NCI-H146 treated with DMSO at 0.1 percent for 48 hours (cell line): ENCODE measurements around the gene MYRIP.
"Not testable (repeated sequence)": the region's sequence is repeated elsewhere in the genome, so short reads cannot be mapped to it uniquely, and the experiment has no call there.

ENCODE experiments used
- DNase-seq: peaks from one replicate; lab custom pipeline; 2025; ENCODE audit not compliant: unreplicated experiment; lab: John Stamatoyannopoulos, UW

Gene MYRIP

DNA sequence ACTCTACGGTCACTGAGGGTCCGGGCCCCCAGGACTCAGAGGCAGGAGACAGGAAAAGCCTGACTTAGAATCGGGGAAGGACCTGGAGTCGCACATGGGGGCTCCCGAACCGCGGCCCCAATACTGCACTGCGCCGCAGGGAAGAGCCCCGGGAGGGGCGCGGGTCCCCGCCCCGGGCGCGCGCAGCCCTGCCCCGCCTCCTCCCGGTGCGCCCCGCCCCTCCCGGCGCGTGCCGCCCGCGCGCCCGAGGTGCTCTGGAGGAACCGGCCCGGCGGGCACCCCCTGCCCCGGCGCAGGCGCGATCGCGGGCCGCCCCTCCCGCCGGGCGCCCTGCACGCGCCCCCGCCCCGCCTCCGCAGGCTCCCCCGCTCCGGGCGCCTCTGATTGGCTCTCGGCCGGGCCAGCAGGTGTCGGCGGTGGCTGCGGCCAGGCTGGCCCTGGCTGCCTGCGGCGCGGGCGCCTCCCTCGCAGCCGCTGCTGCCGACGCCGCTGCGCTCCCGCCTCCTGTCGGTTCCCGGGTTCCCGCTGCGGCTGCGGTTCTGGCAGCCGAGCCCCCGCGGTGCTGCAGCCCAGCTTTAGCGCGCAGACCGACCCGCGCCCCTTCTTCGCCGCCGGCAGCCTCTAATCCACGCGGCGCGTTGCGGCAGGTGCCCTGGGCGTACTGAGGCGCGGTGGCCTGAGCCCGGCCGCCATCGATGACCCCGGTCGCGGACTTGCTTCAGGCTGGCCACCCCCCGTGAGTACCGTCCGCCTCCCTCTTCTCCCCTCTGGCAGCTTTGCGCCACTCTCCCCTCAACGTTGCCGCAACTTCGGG lies at the start of gene MYRIP:
Gene MYRIP, plus strand, starts transcription at position 429 of the 814 bp plus-strand sequence. CDS start 91,208 bp downstream, outside the sequence.
- DNase-seq = peak; percentile 25

DNA sequence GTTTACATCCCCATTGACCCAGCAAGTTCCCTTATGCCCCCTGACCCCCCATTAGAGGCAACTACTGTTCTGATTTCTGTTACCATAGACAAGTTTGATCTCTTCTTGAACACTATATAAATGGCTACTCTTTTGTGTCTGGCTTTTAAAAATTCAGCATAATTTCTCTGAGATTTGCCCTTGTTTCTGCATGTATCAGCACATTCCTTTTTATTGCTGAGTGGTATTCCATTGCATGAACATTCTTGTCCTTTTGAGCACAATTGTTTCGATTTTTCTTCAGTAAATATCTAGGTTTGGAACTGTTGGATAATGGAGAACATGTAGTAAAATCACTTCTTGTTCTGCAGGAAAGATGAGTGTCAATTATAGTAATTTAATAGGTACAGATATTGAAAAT lies 49.1 kb upstream of the MYRIP start:
- DNase-seq = no peak

DNA sequence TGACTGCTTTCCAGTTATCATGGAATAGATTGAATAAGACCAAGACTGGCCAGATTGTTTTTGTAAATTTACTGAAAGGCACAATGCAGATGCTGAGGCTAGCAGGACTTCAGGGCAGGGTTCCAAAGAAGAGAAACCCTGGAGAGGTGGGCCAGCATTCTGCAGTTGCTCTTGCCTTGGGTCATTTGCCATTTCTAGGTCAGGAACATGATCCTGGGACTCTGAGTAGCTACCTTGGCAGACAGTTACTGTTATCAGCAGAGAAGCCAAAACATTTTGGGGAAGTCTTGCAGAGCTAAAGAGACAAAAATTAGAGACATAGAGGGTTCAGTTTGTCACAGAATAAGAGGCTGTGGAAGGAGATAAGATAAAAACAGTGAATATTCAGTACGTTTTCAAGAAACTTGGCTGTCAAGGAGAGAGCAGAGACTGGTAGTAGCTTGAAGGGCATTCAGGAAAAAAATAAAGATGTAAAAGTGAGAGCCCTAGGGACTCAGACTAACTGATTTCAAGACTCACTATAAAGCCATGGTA lies 46.8 kb upstream of the MYRIP start:
- no peak for DNase-seq

DNA sequence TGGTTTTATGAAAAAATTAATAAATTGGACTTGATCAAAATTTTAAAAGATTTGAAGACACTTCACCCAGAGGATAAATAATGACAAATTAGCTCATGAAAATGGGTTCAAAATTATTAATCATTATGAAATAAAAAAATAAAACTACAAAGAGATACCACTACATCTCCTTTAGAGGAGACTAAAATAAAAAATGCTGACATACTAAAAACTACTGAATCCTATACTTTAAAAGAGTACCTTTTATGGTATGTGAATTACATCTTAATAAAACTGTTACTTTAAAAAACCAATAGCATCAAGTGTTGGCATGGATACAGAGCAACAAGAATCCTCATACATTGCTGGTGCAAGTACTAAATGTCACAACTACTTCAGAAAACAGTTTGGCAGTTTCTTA lies 46.0 kb upstream of the MYRIP start:
- DNase-seq = no peak

DNA sequence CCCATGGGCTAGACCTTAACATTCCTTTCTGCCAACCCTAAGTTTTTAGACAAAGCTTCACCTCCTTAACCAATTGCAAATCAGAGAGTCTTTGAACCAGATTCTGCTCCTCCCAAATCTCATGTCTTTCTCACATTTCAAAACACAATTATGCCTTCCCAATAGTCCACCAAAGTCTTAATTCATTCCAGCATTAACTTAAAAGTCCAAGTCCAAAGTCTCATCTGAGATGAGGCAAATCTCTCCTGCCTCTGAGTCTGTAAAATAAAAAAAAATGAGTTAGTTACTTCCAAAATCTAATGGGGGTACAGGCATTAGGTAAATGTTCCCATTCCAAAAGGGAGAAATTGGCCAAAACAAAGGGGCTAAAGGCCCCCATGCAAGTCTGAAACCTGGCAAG lies 43.8 kb upstream of the MYRIP start:
- DNase-seq = no peak

DNA sequence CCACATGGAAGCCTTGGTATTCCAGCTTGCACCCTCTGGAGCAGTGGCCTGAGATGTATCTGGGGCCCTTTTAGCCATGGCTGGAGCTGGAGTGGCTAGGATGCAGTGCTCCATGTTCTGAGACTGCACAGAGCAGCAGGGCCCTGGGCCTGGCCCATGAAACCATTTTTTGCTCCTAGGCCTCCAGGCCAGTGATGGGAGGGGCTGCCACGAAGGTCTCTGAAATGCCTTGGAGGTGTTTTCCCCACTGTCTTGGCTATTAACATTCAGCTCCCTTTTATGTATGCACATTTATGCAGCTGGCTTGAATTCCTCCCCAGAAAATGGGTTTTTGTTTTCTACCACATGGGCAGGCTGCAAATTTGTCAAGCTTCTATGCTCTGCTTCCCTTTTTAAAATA lies 43.0 kb upstream of the MYRIP start:
- DNase-seq = no peak

DNA sequence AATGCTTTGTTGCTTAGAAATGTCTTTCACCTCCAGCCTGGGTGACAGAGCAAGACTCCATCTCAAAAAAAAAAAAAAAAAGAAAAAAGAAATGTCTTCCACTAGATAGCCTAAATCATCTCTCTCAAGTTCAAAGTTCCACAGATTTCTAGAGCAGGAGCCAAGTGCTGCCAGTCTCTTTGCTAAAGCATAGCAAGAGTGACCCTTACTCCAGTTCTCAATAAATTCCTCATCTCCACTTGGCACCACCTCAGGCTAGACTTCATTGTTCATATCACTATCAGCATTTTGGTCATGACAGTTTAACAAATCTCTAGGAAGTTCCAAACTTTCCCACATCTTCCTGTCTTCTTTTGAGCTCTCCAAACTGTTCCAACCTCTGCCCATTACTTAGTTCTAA lies 42.5 kb upstream of the MYRIP start:
- DNase-seq = not testable (repeated sequence)

DNA sequence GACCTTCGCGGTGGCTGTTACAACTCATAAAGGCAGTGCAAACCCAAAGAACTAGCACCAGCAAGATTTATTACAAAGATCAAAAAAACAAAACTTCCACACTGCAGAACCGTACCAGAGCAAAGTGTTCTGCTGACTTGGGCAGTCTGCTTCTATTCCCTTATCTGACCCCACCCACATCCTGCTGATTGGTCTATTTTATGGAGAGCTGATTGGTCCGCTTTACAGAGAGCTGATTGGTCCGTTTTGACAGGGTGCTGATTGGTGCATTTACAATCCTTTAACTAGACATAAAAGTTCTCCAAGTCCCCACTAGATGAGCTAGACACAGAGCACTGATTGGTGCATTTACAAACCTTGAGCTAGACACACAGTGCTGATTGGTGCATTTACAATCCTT lies 31.2 kb upstream of the MYRIP start:
- not testable (repeated sequence) for DNase-seq

DNA sequence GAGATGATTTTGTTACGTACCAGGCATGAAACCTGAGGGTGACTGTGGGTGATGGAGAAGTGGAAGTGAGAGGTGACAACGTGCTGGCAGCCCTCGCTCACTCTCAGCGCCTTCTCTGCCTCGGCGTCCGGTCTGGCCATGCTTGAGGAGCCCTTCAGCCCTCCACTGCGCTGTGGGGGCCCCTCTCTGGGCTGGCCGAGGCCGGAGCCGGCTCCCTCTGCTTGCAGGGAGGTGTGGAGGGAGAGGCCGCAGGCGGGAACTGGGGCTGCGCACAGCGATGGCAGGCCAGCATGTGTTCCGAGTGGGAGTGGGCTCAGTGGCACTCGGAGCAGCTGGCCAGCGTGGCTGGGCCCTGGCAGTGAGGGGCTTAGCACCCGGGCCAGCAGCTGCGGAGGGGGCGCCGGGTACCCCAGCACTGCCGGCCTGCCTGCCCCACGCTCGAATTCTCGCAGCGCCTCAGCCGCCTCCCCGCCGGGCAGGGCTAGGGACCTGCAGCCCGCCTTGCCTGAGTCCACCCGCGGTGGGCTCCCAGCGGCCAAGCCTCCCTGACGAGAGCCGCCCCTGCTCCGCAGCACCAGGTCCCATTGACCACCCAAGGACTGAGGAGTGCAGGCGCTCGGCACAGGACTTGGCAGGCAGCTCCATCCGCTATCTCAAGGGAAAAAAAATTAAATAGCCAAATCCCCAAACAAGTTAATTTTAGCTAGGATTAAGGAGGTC lies 29.7 kb upstream of the MYRIP start:
- no peak for DNase-seq

DNA sequence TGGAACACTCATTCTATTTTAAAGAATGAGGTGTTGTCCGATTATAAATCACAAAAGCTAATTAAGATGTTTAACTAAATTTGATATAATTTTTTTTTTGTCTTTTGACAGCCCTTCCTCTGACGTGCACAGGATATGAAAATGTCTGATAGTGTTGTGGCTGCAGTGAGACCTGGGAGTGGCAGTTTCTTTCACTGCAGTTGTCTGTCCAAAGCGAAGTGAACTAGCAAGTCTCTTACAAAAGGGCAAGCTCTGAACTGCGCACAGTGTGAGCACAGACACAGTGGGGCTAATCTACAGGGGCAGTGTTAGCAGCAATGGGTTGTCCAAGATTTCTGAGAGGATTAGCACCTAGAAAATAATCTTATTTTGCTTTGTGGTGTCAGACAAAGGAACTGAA lies 29.1 kb upstream of the MYRIP start:
- no peak for DNase-seq

DNA sequence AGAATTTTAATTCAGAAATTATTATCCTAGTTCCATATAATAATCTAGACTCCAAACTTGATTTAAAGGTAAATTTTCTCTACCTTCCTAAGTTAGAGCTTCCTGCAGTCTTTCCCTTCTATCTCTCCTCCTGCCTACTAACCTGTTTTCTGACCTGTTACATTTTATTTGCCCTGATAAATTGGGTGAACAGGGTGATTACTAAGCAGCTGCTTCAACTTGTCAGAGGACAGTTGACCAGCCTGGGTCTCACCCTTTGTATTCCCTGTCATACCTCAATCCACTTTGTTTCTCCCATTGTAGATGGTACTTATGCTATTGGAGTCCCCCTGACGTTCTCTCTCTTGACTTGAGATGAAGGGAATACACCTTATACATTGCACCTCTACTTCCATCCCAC lies 28.4 kb upstream of the MYRIP start:
- DNase-seq = no peak

DNA sequence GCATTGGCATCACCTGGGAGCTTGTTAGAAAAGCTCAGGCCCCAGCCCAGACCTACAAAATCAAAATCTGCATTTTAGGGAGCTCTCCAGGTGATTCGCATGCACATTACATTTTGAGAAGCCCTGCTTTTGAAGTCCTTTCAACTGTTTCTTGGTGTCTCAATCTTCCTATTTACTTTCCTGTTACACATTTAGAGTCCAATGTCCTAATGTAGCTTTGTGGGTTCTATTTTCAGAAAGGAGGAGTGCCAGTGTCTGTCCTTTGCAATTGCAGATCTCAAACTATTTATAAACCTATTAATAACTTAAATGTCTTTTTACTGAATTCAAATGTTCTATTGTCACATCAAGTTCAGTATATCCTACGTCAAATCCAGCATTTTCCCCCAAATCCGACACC lies 27.8 kb upstream of the MYRIP start:
- no peak for DNase-seq

DNA sequence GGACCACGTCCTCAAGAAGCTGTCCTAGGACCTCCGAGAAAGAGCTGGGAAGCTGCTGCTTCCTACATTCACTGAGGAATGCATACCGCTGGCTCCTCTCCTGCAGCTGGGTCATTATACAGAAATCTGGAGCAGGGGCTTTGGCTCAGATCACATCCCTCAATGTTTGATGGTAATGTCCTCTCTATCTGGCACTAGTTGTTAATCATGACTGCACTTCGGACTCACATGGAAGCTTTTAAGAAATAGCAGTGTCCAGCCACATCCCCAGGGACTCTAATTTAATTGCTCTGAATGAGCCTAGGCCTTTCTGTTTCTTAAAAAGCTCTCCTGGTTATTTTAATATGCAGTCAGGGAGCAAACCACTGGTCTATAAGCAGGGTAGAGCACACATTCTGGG lies 25.7 kb upstream of the MYRIP start:
- no peak for DNase-seq

DNA sequence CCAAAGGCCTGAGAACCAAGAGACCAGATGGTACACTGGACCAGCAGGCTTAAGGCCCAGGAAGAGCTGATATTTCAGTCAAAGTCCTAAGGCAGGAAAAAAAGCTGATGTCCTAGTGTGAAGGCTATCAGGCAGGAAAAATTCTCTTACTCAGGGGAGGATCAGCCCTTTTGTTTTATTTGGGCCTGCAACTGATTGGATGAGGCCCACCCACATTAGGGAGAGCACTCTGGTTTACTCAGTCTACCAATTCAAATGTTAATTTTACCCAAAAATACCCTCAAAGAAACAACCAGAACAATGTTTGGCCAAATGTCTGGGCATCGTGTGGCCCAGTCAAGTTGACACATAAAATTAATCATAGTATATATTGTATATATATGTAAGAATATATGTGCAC lies 24.5 kb upstream of the MYRIP start:
- no peak for DNase-seq

DNA sequence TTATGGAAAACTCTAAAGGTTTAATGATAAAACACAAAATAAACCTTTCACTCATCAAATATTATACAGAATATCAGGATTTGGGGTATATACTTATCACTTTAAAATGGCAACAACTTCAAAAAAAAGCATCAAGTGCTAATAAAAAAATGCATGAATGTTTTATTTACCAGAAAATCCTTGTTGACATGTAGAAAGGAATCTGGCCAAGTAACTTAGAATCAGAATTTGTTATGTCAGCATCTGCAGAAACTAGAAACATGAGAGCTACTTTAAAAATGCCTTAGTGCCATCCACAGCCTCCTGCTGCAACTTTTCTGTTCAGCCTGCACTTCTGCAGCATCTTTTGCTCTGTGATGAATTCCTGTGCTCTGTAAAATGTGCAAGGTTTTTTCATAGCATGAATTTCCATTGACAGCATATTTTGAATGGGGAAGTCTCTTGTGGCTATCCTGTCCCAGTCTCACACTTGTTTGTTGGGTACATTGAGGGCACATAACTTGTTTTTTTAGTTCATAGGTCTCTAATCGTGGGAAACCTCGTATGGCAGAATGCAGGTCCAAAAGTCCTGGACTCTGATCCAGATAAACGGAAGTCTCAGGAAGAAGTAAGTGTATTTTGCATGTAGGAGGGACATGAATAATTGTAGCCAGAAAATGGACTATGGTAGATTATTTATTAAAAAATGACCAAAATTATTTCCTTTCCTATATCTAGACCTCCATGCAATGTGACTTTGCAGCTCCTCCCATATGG lies 21.1 kb upstream of the MYRIP start:
- DNase-seq = no peak

DNA sequence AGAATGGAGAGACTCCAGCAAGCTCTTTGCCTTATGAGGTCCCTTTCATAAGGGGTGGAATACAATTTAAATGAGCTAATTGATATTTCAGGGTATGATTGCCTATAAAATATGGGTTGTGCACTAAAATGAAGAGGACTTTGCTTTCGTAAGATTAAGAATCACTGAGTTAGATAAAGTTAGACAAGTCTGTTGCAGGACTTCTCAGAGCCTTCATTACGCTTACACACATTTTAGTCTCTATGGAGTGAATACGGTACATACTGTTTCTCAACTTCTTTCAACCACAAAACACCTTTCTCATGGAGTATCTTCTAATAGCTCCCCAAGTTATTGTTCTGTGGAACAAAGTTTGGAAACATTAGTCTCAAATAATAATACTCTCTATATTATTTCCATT lies 17.8 kb upstream of the MYRIP start:
- DNase-seq = no peak

DNA sequence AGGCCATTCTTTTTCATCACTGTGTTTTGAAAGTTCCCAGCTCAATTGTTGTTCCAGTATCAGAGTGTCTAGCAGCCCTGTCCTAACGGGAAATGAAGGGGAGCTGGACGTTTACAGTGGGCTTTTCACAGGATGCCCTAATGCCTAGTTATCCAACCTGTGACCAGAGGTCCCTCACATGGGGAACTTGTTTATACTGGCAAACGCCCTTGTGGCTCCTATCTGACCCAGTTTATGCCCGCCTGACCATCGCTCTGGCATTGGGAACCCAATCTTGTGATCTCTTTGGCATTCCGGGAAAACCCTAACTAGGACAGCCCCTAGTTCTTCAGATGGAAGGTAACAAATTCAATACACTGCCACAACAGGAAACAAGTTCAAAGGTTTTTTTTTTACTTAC lies 14.5 kb upstream of the MYRIP start:
- no peak for DNase-seq

DNA sequence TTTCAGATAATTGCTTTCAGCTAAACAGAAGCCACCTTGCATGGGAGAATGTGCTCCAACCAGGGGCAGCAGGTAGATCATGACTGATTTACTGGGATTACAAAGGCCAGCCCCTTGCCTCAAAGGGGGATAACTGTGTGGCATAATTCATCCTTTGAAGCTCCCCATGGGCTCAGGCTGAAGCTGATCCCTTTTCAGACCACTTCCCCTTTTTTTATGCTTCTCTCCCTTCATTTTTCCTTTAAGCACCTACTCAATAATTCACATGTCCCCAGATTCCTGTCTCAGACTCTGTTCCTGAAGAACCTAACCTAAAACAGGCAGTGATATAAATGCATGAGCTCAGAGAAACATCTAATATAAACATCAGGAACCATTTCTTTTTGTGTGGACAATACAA lies 8.2 kb upstream of the MYRIP start:
- no peak for DNase-seq

DNA sequence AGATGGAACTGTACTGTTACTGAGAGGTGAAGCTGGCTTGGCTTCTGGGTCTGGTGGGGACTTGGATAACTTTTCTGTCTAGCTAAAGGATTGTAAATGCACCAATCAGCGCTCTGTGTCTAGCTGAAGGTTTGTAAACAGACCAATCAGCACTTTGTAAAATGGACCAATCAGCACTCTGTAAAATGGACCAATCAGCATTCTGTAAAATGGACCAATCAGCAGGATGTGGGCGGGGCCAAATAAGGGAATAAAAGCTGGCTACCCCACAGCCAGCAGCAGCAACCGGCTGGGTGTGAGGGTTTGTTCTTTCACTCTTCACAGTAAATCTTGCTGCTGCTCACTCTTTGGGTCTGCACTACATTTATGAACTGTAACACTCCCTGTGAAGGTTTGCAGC lies 6.9 kb upstream of the MYRIP start:
- DNase-seq = not testable (repeated sequence)

DNA sequence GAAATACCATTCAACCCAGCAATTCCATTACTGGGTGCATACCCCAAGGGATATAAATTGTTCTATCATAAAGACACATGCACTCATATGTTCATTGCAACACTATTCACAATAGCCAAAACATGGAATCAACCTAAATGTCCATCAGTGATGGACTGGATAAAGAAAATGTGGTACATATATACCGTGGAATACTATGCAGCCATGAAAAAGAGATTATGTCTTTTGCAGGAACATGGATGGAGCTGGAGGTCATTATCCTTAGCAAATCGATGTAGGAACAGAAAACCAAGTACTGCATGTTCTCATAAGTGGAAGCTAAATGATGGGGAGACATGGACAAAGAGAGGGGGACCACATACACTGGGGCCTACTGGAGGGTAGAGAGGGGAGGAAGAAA lies 5.5 kb upstream of the MYRIP start:
- DNase-seq = no peak

DNA sequence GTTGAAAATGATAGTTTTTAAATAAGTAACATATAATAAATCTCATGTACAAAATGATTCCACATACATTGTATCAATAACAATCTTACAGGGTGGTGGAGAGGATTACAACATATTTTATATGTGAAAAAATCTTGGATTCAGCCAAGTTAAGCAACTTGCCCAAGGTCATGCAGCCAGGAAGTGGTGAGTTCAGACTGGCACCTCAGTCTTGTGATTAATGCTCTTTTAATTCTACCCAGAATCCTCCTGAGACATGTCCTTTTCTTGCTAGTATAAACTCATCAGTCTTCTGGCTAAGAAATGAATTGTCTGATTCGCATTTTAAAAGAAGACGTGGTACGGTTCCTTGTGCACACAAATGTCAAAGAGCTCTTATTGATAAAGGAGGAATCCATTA lies 4.5 kb upstream of the MYRIP start:
- DNase-seq = no peak

DNA sequence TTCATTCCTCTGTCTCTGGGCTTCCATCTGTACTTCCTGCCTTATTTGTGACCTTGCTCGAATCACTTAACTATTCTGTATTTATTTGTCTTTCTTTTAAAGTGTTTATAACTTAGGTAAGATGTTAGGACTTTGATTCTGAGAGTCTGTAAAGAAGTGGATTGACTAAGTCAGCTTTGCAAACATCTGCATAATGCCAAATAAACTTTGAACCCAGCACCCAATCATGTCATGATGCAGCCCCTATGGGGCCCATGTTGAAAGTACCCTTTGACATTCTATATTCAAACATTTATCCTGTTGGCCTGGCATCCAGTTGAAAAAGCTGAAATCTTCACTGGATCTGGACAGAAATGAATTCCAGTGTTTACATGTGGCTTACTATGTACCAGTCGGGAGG lies 3.8 kb upstream of the MYRIP start:
- no peak for DNase-seq
